SU-DHL-6 (cell line): Measurements from ENCODE around the gene CNPPD1.

ENCODE experiments used
- H2AFZ ChIP-seq: fragments of 200-600 bp; sonication (generic); 2 replicates; pipeline ENCODE4 v1.6.1; 2014; ENCODE audit warnings: low read depth, mild to moderate bottlenecking, moderate library complexity, mixed read lengths, antibody characterized with exemption, low read length; ENCODE audit not compliant: severe bottlenecking
- H3F3A ChIP-seq: fragments of 200-600 bp; shearing (Covaris generic); 2 replicates; pipeline ENCODE4 v1.6.0; 2016; ENCODE audit warnings: antibody characterized with exemption, mild to moderate bottlenecking; ENCODE audit not compliant: insufficient read depth
- H3K27ac ChIP-seq: fragments of 200-600 bp; sonication (generic); 2 replicates; pipeline ENCODE4 v1.5.1; 2016; ENCODE audit warnings: low read depth, mild to moderate bottlenecking, low read length, moderate library complexity, mixed read lengths
- H3K27me3 ChIP-seq: fragments of 200-600 bp; sonication (generic), shearing (Covaris generic); 2 replicates; pipeline ENCODE4 v1.6.0; 2014; ENCODE audit warnings: mild to moderate bottlenecking, low read length
- H3K36me3 ChIP-seq: fragments of 200-600 bp; sonication (generic); 2 replicates; pipeline ENCODE4 v1.6.1; 2014; ENCODE audit warnings: mild to moderate bottlenecking, low read length, mixed read lengths
- H3K4me2 ChIP-seq: fragments of 300-600, 200-600 bp; shearing (Covaris generic), sonication (generic); 2 replicates; pipeline ENCODE4 v1.6.0; 2014; ENCODE audit warnings: low read length, low read depth, mild to moderate bottlenecking; ENCODE audit not compliant: poor library complexity, severe bottlenecking
- H3K4me3 ChIP-seq: fragments of 200-600 bp; sonication (generic); 2 replicates; pipeline ENCODE4 v1.5.1; 2014; ENCODE audit warnings: antibody characterized with exemption, low read length, mild to moderate bottlenecking, mixed read lengths; ENCODE audit not compliant: insufficient read depth, poor library complexity, severe bottlenecking
- H3K79me2 ChIP-seq: fragments of 200-600 bp; sonication (generic); 2 replicates; pipeline ENCODE4 v1.6.1; 2014; ENCODE audit warnings: mild to moderate bottlenecking, low read length, moderate library complexity; ENCODE audit not compliant: insufficient read depth
- H3K9ac ChIP-seq: fragments of 200-600 bp; sonication (generic); 2 replicates; pipeline ENCODE4 v1.7.0; 2014; ENCODE audit warnings: mild to moderate bottlenecking, low read length
- H3K9me2 ChIP-seq: fragments of 200-600 bp; sonication (generic); replicated peaks from 2 replicates; pipeline ENCODE4 v1.6.1; 2014; ENCODE audit warnings: low read length; ENCODE audit not compliant: insufficient read depth
- H3K9me3 ChIP-seq: fragments of 200-600 bp; sonication (generic); 2 replicates; pipeline ENCODE4 v1.6.1; 2014; ENCODE audit warnings: low read length, mixed read lengths; ENCODE audit not compliant: insufficient read depth
- H4K20me1 ChIP-seq: fragments of 200-600 bp; sonication (generic); 2 replicates; pipeline ENCODE4 v1.6.1; 2014; ENCODE audit warnings: low read depth, mild to moderate bottlenecking, antibody characterized with exemption, low read length, moderate library complexity, mixed read lengths
- EZH2phosphoT487 ChIP-seq: fragments of 200-600 bp; sonication (generic), shearing (Covaris generic); conservative IDR thresholded peaks from 2 replicates; pipeline ENCODE4 v1.6.1; 2018; ENCODE audit warnings: mild to moderate bottlenecking, antibody characterized with exemption, low read length, moderate library complexity, mixed read lengths
- TF ChIP-seq, protein P1 (sequence below): fragments of 200-600 bp; sonication (generic); IDR thresholded peaks from one replicate; pipeline ENCODE4 v1.5.1; 2017; ENCODE audit warnings: antibody characterized with exemption, mild to moderate bottlenecking, low read length, moderate library complexity; ENCODE audit not compliant: insufficient read depth, poor library complexity, severe bottlenecking

Gene CNPPD1

GRCh38 chr2:219159771-219160185 lies 16.9 kb downstream of the CNPPD1 start:
- H3K4me3 ChIP-seq = peak overlapping the region; percentile 66
- no peaks in the 10 kb centered on the region for H3K9me3 ChIP-seq
- H3F3A ChIP-seq = peaks cover 3% of the 10 kb centered on the region; the same call in 1 of the 2 replicates
- peak overlapping the region; percentile 68 for H3K9ac ChIP-seq
- H3K36me3 ChIP-seq = no peaks in the 10 kb centered on the region
- TF ChIP-seq, protein P1, sequence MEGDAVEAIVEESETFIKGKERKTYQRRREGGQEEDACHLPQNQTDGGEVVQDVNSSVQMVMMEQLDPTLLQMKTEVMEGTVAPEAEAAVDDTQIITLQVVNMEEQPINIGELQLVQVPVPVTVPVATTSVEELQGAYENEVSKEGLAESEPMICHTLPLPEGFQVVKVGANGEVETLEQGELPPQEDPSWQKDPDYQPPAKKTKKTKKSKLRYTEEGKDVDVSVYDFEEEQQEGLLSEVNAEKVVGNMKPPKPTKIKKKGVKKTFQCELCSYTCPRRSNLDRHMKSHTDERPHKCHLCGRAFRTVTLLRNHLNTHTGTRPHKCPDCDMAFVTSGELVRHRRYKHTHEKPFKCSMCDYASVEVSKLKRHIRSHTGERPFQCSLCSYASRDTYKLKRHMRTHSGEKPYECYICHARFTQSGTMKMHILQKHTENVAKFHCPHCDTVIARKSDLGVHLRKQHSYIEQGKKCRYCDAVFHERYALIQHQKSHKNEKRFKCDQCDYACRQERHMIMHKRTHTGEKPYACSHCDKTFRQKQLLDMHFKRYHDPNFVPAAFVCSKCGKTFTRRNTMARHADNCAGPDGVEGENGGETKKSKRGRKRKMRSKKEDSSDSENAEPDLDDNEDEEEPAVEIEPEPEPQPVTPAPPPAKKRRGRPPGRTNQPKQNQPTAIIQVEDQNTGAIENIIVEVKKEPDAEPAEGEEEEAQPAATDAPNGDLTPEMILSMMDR = no peak
- no peak for TF ChIP-seq EZH2phosphoT487
- peak overlapping the region; percentile 69 for H3K4me2 ChIP-seq
- no peaks in the 10 kb centered on the region for H3K9me2 ChIP-seq
- H3K27ac ChIP-seq = no peak overlapping the region
- H3K79me2 ChIP-seq = no peaks in the 10 kb centered on the region
- H2AFZ ChIP-seq = peak overlapping the region; percentile 59
- no peaks in the 10 kb centered on the region for H4K20me1 ChIP-seq
- H3K27me3 ChIP-seq = no peaks in the 10 kb centered on the region

DNA sequence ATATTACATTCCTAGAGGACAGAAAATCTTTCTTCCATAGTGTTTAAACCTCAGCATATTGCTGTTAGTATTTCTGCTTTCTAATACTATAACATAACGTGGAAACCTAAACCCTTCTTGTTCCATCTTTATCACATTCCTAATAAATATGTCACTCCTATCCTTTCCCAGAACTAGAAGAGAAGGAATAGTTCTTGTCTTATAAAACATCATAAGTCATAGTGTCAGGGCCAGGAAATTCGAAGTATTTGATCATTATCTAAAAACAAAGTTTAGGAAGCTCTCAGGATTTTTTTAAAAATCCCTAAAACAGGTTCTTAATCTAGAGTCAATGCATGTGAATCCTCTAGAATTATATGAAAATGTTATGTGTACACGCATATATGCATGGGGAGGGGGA lies 18.1 kb downstream of the CNPPD1 start:
- Histone ChIP-seq H3K79me2 (no peaks in the 10 kb centered on the region), H3K9me2 (no peaks in the 10 kb centered on the region), H3K4me3 (no peak overlapping the region), H3K4me2 (no peak overlapping the region), H3K27ac (no peak overlapping the region), H2AFZ (no peak overlapping the region), H4K20me1 (no peaks in the 10 kb centered on the region), H3K9me3 (no peaks in the 10 kb centered on the region), H3K27me3 (no peaks in the 10 kb centered on the region), H3K9ac (no peak overlapping the region), H3F3A (peaks cover 3% of the 10 kb centered on the region; the same call in 1 of the 2 replicates), H3K36me3 (no peaks in the 10 kb centered on the region)
- TF ChIP-seq EZH2phosphoT487 = no peak
- TF ChIP-seq, protein P1 = no peak

GRCh38 chr2:219158025-219158424 lies 18.7 kb downstream of the CNPPD1 start:
- no peaks in the 10 kb centered on the region for H4K20me1 ChIP-seq
- no peak overlapping the region for H3K4me2 ChIP-seq
- H3K4me3 ChIP-seq = no peak overlapping the region
- H3K9me2 ChIP-seq = no peaks in the 10 kb centered on the region
- no peaks in the 10 kb centered on the region for H3K79me2 ChIP-seq
- no peak overlapping the region for H3K9ac ChIP-seq
- H2AFZ ChIP-seq = no peak overlapping the region
- TF ChIP-seq EZH2phosphoT487 = no peak
- TF ChIP-seq, protein P1 = no peak
- H3F3A ChIP-seq = peaks cover 3% of the 10 kb centered on the region; the same call in 1 of the 2 replicates
- no peaks in the 10 kb centered on the region for H3K9me3 ChIP-seq
- no peaks in the 10 kb centered on the region for H3K36me3 ChIP-seq
- no peaks in the 10 kb centered on the region for H3K27me3 ChIP-seq
- H3K27ac ChIP-seq = no peak overlapping the region

DNA sequence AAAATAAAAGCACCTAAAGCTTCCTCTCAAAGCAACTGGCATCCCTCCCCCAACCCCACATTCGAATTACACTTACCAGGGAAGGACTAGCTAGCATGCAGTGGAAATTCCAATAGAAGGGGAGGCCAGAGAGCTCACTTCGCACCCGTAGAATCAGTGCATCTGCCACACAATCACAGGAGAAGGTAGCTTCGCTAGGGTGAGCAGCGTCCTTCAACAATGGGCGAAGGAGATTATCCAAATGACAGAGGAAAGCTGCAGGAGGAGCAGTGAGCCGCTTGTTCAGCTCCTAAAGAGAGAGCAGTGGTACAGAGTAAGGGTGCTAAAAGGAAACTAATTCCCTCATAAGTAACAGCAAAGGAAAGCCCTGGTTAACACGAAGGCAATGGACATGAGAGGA lies 19.3 kb downstream of the CNPPD1 start:
- no peaks in the 10 kb centered on the region for H3K36me3 ChIP-seq
- H3K27me3 ChIP-seq = no peaks in the 10 kb centered on the region
- no peaks in the 10 kb centered on the region for H3K9me3 ChIP-seq
- no peaks in the 10 kb centered on the region for H4K20me1 ChIP-seq
- no peak overlapping the region for H3K4me2 ChIP-seq
- no peak overlapping the region for H2AFZ ChIP-seq
- H3K4me3 ChIP-seq = no peak overlapping the region
- no peak overlapping the region for H3K9ac ChIP-seq
- peaks cover 3% of the 10 kb centered on the region; the same call in 1 of the 2 replicates for H3F3A ChIP-seq
- no peaks in the 10 kb centered on the region for H3K9me2 ChIP-seq
- TF ChIP-seq EZH2phosphoT487 = no peak
- TF ChIP-seq, protein P1 = no peak
- H3K79me2 ChIP-seq = no peaks in the 10 kb centered on the region
- no peak overlapping the region for H3K27ac ChIP-seq
